ENCODE data around the gene TRIM2.
A peak's percentile ranks its signal among the peaks of the same experiment; 100 is the strongest.

TRIM2 gene

DNA sequence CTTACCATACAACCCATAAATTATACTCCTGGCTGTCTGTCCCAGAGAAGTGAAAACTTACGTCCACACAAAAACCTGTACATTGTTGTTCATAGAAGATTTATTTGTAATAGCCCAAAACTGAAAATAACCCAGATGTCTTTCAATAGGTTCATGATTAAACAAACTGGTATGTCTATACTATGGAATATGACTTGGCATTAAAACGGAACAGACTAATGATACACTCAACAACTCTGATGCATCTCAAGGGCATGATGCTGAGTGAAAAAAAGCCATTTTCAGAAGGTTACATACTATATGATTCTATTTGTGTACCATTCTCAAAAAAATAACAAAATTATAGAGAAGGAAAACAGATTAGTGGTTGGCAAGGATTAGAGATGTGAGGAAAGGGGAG, 128.7 kb downstream of the TRIM2 start:
- DNase-seq (ENCODE audit: low spot score) = no peak

DNA sequence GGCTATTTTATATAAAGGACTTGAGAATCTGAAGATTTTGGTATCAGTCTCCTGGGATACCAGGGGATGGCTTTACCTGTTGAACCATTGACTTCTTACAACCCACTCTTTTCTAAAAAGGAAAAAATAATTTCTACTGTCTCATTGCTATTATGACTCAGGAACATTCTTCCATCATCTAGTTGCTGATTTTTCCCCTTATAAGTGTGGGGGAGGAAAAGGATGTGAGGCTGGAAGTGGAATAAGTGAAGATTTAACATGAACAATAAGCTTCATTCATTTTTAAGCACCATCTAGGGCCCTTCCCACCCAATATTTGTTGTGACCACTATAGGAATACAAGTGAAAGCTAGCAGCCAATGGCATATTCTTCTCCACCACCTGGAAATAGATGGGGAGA, 129.6 kb downstream of the TRIM2 start:
- no peak for DNase-seq (ENCODE audit: low spot score)

DNA sequence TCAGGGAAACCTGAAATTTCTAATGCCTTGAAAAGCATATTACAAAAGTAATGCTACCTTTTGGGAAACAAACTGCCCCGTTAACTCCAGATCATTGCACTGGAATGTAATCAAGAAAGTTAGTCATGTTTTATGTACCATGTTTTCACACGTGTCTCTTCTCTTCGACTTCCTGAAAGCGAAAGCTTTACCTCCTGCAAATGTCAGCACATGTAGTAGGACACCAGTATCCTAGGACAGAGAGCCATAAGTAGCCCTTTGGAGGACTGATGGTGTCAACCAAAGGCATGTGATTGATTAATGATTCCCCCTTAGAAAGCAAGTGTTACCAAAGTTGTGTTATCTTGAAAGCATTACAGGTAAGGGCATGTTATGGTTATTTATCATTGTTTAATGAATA, 131.4 kb downstream of the TRIM2 start:
- DNase-seq (ENCODE audit: low spot score) = no peak

DNA sequence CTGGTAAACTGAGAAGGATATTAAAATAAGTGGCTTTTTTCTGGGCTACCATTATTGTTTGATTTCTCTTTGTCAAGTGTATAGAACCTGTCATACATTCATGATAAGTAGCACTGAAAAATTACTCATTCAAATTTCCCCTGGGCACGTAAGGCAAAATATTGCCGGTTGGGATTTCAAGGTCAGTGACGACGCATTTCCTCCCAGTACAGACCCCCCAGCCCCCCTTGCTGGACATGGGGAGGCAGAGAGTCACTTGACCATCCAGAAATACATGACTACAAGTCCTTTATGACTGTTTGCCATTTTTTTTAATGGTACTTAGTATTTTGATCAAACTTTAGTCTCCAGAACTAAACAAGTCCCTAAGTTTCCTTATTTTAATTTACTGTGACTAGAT, 133.4 kb downstream of the TRIM2 start:
- DNase-seq (ENCODE audit: low spot score) = no peak

DNA sequence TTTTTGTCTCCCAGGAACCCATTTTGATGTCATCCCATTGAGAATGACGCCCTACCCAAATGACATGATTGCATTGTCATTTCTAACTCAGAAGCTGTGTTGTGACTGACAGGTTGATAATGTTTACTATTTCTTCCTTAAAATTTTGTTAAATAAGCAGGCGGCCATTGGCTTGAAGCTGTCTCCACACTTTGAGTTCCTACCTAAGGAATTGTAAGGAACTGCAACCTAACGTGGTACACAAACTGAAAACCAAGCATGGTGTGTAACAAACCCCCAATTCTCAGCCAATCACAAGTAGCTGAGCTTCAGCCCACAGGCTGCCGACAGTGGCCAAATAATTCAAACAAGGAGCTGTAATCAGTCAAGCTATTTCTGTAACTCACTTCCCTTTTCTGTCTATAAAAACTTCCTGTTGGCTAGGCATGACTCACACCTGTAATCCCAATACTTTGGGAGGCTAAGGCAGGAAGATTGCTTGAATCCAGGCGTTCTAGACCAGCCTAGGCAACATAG, 137.4 kb downstream of the TRIM2 start:
- no peak for DNase-seq (ENCODE audit: low spot score)

DNA sequence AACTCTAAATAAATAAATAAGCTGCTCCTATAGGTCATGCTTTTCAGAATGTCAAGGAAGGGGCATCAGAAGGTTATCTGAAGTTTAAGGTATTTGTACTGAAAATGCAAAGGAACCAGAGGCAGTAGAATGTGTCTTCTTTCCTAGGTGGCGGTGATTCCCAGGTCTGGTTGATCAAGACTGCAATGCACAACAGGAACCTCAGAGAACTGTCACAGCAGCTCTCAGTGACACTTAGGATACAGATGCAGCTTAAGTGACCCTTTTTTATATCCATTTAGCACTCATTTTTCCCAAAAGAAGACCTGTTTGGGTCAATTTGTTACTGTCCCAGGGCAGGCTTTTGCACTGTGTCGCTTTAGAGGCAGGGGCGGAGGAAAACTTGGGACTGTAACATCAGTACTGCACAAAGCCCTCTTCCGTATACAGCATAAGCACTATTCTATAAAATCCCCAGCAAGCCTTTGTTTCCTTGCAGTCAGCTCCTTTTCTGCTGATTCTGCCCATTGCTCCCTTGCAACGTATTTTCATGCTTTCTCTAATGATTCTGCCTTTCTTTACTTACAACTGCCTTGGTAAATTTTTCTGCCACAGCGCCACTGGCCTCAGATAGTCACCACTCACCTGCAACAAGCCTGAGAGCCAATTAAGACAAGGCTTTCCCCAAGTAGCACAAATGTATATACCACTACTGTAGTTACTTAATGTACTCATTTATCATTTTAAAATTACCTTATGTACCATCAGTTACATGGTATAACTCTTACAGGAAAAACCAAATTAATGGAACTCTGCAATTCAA, 138.7 kb downstream of the TRIM2 start:
- DNase-seq (ENCODE audit: low spot score) = no peak

DNA sequence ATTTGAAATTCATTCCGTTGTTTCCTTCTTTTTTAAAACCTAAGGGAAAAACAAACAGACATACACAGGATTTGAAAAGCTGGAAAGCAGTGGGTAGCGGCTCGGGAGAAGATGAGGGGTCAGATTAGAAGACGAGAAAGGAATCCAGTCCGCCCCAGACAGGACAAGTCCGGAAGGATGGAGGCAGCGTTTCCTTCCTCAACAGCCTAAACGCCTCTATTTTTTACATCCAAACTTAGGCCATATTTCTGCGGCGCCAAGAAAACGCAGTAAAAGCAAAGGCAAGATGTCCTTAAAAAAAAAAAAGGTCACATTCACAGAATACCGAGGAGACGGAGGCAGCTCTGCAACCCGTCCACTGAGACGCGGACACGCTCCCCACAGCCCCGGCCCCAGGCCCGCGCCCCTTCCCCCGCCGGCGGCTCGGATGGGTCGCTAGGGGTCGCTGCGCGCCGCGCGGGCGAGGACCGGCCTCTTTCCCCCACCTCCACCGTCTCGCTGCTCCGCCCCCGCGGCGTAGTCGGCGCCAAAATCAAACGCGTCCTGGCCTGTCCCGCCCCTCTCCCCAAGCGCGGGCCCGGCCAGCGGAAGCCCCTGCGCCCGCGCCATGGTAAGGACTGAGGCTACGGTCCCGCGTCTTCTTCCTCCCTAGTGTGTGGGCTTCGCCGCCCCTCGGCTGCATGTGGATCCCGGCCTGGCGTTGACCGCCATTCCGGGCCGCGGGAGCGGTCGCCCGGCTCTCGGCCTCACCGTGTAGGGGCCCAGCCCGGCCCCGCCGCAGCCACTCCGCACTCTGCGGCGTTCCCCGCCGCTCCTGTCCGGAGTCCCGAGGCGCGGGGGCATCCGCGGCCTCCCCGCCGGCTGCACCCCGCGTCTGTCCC, 140.1 kb downstream of the TRIM2 start, which contains the start of gene MND1:
Gene MND1, plus strand, starts transcription at position 558 of the 881 bp plus-strand sequence. Its CDS starts 50 bp downstream, at position 608.
- DNase-seq (ENCODE audit: low spot score) = peak; percentile 96

DNA sequence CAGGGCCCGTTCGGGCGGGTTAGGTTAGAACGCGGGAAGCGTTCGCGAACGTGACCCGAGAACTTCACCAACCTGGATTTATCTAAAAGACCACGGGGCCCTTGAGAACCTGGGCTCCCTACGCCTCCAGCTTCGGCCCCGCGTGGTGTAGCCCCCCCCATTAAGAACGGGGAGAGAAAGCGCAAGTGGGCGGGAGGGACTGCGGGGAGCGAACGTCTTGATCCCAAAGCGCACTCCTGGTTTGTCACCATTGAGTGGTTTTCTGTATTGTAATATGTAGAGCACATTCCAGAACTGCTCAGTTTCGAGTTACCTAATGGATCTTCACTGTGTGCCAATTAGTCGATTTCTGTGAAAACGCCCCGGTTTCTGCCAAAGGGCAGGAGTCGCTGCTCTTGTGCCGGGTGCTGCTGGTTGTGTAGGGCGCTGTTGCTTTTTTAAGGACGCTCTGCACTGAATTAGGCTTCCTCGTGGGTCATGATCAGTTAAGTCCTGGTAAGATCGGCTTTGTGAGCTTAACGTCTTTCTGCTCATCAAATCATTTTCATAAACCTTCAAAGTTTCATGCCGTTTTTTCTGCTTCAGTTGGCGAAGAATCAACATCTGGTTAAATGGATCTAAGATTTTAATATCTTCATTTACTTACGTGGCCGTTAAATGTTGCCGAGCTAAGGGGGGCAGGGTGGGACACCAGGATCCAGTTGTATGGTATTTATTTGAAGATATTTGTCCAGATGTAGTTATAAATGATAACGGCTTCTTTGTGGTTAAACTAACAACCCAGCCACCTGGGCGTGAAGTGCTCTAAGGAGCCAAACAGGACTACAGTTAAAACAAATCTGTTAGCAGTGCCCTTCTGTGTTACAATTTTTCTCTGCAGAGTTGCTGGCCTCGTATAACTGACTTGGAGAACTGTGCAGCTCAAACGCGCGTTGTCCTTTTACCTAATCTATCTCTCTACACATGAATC, 141.1 kb downstream of the TRIM2 start:
- DNase-seq (ENCODE audit: low spot score) = peak; percentile 43

DNA sequence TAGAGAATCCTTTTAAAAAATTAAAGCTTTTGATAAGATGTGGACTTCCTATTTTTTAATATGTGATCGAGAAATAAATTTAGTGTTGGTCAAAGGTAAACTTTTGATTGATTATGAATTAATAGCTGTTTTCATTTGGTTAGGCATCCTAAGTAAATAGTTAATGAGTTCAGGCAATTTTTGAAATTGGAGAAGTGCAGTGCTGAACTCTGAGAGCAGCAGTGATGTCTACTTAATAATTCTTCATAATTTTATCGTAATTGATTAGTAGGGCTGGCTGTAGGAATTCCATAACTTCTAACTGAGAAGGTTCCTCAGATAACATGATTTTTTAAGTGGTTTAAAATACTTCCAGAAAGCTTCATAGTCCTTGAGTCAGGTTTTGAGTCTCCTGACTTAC, 141.8 kb downstream of the TRIM2 start:
- no peak for DNase-seq (ENCODE audit: low spot score)

DNA sequence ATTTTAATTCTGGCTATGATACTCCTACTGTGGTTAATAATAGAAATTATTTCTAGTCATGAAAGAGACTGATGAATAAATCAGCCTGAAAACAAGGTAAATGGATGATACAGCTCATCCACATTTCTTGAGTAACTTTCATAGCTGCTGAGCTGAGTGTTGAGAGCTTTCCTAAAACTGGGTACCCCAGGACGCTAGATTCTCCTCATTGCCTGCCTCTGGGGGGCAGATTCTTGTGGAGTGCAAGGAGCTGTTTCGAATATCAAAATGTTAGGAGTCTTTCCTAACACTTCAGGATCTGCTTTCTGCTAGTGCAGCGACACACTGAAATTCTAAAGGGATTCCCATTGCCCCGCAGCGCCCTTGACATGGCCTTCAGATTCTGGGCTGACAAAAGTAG, 142.3 kb downstream of the TRIM2 start:
- DNase-seq (ENCODE audit: low spot score) = peak; percentile 23

DNA sequence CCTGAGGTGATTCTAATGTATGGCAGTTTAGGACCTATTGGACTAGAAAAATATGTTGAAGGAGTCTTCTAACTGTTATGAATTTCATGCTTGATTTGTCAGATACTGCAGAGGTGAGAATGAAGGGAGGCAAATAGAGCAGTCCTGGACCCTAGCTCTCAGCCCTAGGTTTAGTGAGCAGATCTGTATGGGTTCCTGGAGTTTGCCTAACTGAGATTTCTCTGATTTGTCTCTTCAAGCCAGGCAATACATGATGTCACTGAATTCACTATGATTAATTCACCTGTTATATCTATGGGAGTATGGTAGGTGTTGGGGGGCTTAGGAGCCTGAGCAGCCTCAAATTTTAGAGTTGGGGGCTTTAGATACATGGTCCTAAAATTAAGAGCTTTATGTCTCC, 142.9 kb downstream of the TRIM2 start:
- DNase-seq (ENCODE audit: low spot score) = no peak

DNA sequence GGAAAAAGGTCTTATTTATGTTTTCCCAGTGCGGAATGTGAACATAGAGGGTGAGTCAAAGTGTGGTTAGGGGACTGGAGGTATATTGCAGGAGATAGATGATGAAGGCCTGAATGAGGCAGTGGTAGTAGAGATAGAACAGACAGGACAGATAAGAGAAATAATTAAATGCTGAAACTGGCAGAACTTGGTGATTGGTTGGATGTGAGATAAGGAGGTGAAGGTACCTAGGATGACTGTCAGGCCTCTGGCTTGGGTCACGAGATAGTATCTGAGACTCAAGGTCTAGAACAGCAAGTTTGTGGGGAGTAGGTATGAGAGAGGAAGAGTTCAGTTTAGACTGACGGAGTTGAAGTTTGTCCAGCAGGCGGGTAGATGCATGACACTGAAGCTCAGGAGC, 143.8 kb downstream of the TRIM2 start:
- DNase-seq (ENCODE audit: low spot score) = no peak

DNA sequence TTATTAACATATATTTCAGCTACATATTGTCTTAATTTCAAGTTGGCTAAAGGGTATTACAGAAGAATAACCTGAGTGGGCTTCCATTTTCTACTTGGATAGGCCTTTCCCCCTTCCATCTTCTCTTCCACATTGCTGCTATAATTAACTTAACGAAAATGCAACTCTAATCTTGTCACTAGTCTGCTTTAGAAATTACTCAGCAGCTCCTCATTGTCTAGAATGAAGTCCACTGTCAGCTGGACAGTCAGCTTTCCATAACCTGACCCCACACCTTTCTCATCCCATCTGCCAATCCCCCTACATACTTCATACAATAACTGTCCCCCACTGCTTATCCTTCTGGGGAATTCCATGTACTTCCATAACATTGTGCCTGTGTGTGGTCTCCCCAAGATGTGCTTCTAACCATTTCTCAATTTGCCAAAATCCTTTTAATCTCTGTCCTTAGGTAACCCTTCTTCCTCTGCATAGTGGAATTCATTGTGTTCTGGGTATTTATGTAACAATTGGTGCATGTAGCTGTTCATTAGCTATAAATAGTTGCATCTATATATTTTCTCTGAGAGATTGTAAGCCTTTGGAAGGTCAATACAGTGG, 145.1 kb downstream of the TRIM2 start:
- DNase-seq (ENCODE audit: low spot score) = no peak

DNA sequence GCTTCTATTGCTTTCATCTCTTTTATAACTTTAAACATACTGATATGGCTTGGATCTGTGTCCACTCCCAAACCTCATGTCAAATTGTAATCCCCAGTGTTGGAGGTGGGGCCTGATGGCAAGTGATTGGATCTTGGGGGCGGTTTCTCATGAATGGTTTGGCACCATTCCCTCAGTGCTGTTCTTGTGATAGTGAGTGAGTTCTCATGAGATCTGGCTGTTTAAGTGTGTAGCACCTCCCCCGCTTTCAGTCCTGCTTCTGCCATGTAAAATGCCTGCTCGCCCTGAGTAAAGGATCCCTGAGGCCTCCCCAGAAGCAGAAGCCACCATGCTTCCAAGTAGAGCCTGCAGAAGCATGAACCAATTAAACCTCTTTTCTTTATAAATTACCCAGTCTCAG, 157.9 kb downstream of the TRIM2 start:
- no peak for DNase-seq (ENCODE audit: low spot score)

DNA sequence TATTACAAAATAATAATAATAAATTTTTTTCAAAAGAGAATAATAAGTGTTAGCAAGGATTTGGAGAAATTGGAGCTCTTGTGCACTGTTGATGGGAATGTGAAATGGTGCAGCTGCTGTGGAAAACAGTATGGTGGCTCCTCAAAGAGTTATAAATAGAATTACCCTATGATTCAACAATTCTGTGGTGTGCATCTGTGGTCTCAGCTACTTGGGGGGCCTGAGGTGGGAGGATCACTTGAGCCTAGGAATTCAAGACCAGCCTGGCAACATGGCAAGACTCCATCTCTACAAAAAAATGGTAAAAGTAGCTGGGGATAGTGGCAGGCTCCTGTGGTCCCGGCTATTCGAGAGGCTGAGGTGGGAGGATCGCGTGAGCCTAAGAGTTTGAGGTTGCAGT, 159.8 kb downstream of the TRIM2 start:
- no peak for DNase-seq (ENCODE audit: low spot score)

DNA sequence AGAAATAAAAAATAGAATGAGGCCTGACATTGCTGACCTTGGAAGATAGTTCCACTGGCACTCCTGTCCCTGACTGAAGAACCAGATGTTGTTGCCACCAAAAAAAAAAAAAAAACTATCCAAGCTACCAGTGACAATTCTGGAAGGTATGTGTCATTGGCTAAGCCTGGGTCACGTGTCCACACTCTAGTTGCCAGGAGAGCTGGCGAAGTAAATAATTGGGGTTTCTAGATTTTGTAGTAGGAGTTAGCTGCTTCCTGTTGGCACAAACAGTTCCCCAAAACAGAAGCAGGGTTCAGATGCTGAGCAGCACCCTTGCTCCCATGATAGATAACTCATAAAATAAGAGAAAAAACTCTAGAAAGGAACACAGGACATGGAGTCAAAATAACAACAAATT, 160.8 kb downstream of the TRIM2 start:
- DNase-seq (ENCODE audit: low spot score) = no peak

DNA sequence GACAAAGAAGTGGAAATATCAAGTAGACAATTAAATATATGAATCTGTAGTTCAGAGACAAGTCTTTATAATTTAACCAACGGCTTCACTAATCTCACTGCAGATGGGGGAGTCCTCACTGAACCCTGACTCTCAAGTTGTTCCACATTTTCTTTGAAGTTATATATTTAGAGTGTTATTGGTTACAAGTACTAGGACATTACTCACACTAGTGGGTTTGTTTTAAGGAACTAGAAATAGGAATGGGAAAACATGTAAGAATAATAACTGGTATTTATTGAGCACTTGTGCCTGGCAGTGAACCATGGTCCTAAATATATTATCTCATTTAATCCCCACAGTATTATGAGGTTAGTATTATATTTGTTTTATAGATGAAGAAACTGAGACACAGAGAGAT, 162.2 kb downstream of the TRIM2 start:
- no peak for DNase-seq (ENCODE audit: low spot score)

DNA sequence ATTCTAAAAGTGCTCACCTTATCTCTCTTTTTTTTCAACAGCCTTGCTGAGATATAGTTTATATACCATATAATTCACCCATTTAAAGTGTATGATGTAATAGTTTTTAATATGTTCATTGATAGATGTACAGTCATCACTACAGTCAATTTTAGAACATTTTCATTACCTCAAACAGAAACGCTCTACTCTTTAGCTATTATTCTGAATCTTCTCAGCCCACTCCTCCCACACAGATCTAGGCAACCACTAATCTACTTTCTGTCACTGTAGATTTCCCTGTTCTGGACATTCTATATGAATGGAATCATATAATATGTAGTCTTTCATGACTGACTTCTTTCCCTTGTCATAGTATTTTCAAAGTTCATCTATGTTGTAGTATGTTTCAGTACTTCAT, 162.8 kb downstream of the TRIM2 start:
- no peak for DNase-seq (ENCODE audit: low spot score)

DNA sequence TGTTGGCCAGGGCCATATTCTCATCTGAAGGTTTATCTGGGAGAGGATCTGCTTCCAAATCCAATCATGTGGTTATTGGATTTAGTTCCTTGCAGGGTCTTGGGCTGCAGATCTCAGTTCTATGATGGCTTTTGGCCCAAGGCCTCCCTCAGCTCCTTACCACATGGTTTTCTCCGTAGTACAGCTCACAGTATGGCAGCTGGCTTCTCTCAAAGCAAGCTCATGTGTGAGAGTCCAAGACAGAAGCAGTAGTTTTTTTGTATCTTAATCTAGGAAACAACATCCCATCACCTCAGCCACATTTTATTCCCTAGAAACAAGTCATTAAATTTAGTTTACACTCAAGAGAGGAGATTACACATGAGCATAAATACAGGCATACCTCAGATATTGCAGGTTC, 164.8 kb downstream of the TRIM2 start:
- DNase-seq (ENCODE audit: low spot score) = no peak

DNA sequence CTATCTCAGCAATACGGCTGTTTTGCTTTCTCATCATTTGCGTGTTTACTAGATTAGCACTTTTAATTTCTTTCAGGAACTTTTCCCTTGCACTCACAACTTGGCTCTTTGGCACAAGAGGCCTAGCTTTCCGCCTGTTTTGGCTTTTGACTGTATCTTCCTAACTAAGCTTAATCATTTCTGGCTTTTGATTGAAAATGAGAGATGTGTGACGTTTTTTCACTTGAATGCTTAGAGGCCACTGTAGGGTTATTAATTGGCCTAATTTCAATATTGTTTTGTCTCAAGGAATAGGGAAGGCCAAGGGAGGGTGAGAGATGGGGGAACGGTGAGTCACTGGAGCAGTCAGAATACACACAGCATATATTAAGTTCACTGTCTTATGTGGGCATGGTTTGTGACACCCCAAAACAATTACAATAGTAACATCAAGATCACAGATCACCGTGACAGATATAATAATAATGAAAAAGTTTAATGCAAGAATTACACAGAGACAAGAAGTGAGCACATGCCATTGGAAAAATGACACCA, 167.5 kb downstream of the TRIM2 start:
- no peak for DNase-seq (ENCODE audit: low spot score)

DNA sequence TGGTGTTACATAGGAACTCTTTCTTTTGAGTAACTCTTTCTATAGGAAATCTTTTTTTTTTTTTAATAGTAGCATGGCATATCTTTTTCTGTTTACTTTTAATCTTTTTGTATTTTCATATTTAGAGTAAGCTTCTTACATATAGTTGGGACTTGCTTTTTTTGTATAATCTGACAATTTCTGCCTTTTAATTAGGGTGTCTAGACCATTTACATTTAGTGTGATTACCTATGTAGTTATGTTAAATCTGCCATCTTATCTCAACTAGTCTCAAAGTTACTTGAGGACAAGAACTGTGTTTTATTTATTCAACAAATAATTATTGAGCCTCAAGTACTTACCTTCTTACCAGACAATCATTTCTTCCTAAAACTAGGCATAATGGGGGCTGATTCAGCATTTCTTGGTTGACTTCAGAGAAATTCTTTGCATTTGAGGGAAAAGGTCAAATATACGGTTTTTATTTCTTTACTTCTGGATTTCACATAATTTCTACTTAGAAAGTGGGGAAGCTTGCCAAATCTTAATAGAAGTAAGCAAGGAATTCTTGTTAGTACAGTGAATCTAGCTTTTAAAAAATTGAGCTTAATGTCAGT, 168.8 kb downstream of the TRIM2 start:
- DNase-seq (ENCODE audit: low spot score) = no peak
